IMR-90 (cell line): ENCODE data around the gene ZBTB39. TPM values are rescaled to one million over a fixed set of nuclear protein-coding genes. Genes with fewer than 3 reads are reported as not detected.

Experiments used
- ATAC-seq: fragments of 200-7000 bp; cut with Tn5 transposase; 2 replicates; pipeline ENCODE4 v1.9.1; 2020; ENCODE audit warnings: low read depth, mild to moderate bottlenecking, moderate library complexity
- BruUV-seq: library from RNA; stranded (reverse); fragments of 400-500 nt; replicated peaks from 2 replicates; lab custom pipeline; 2021; lab: Mats Ljungman, UMichigan
- CTCF ChIA-PET: fragments of 300-600 bp; formaldehyde crosslinking; extraction: SDS; loops from one replicate; lab custom pipeline; 2021; ENCODE audit warnings: antibody characterized with exemption; lab: Yijun Ruan, JAX
- POLR2A ChIA-PET: fragments of 300-600 bp; sonication (Branson Sonifier 250); formaldehyde crosslinking; loops from one replicate; lab custom pipeline; 2022; ENCODE audit warnings: antibody characterized with exemption; ENCODE audit not compliant: unreplicated experiment; lab: Charles Lee
- DNase-seq: peaks from one replicate; pipeline ENCODE4 v3.0.0; 2013
- H2AFZ ChIP-seq: replicated peaks from 2 replicates; pipeline ENCODE3; 2013; ENCODE audit warnings: low read length, mild to moderate bottlenecking; ENCODE audit not compliant: poor library complexity
- H2AK5ac ChIP-seq: 2 replicates; pipeline ENCODE4 v1.6.1; 2013; ENCODE audit warnings: low read depth, low read length, inconsistent platforms
- H2AK9ac ChIP-seq: replicated peaks from 2 replicates; pipeline ENCODE3; 2013; ENCODE audit warnings: mild to moderate bottlenecking, low read depth, low read length, moderate library complexity; ENCODE audit not compliant: poor library complexity
- H2BK120ac ChIP-seq: 2 replicates; pipeline ENCODE4 v1.6.1; 2013; ENCODE audit warnings: low read depth, low read length, inconsistent platforms
- H2BK15ac ChIP-seq: 3 replicates; pipeline ENCODE4 v1.6.1; 2013; ENCODE audit warnings: low read depth, low read length, inconsistent platforms
- H2BK20ac ChIP-seq: 2 replicates; pipeline ENCODE4 v1.6.1; 2013; ENCODE audit warnings: low read depth, mild to moderate bottlenecking, inconsistent platforms, low read length, moderate library complexity
- H2BK5ac ChIP-seq: 2 replicates; pipeline ENCODE4 v1.6.1; 2013; ENCODE audit warnings: mild to moderate bottlenecking, low read depth, low read length, inconsistent platforms; ENCODE audit not compliant: poor library complexity, severe bottlenecking
- H3K14ac ChIP-seq: replicated peaks from 2 replicates; pipeline ENCODE4 v1.6.1; 2013; ENCODE audit warnings: low read depth, low read length, inconsistent platforms
- H3K18ac ChIP-seq: 2 replicates; pipeline ENCODE4 v1.6.1; 2013; ENCODE audit warnings: low read depth, low read length, control low read depth
- H3K23ac ChIP-seq: 2 replicates; pipeline ENCODE4 v1.6.1; 2013; ENCODE audit warnings: low read depth, low read length, inconsistent platforms
- H3K27ac ChIP-seq: 2 replicates; pipeline ENCODE4 v1.5.1; 2013; ENCODE audit warnings: mild to moderate bottlenecking, control low read depth, low read length; ENCODE audit not compliant: insufficient read depth
- H3K27me3 ChIP-seq: 2 replicates; pipeline ENCODE4 v1.6.1; 2013; ENCODE audit warnings: low read length; ENCODE audit not compliant: control insufficient read depth, insufficient read depth
- H3K36me3 ChIP-seq: 2 replicates; pipeline ENCODE4 v1.6.1; 2013; ENCODE audit warnings: low read length, mixed read lengths; ENCODE audit not compliant: control insufficient read depth, insufficient read depth
- H3K4ac ChIP-seq: 2 replicates; pipeline ENCODE4 v1.6.1; 2013; ENCODE audit warnings: low read depth, low read length, inconsistent platforms
- H3K4me1 ChIP-seq: 2 replicates; pipeline ENCODE4 v1.6.1; 2013; ENCODE audit warnings: low read length, mixed read lengths; ENCODE audit not compliant: control insufficient read depth, insufficient read depth
- H3K4me2 ChIP-seq: 2 replicates; pipeline ENCODE4 v1.6.1; 2013; ENCODE audit warnings: low read depth, mild to moderate bottlenecking, control low read depth, low read length, moderate library complexity
- H3K4me3 ChIP-seq: 2 replicates; pipeline ENCODE4 v1.5.1; 2013; ENCODE audit warnings: low read depth, mild to moderate bottlenecking, control low read depth, low read length, moderate library complexity; ENCODE audit not compliant: insufficient read depth
- H3K56ac ChIP-seq: 2 replicates; pipeline ENCODE4 v1.6.1; 2013; ENCODE audit warnings: low read length, inconsistent platforms; ENCODE audit not compliant: insufficient read depth; ENCODE audit errors: extremely low read depth
- H3K79me1 ChIP-seq, 2 experiments: 2 replicates each; pipeline ENCODE4 v1.6.1; 2013; ENCODE audit warnings: low read length in 2 of 2, inconsistent platforms in 1 of 2, low read depth in 1 of 2
- H3K9ac ChIP-seq: 2 replicates; pipeline ENCODE4 v1.6.1; 2013; ENCODE audit warnings: low read depth, low read length, control low read depth
- H3K9me1 ChIP-seq: 2 replicates; pipeline ENCODE4 v1.6.1; 2013; ENCODE audit warnings: low read length, inconsistent platforms; ENCODE audit not compliant: insufficient read depth
- H3K9me3 ChIP-seq: 2 replicates; pipeline ENCODE4 v1.6.1; 2013; ENCODE audit warnings: low read length; ENCODE audit not compliant: control insufficient read depth, insufficient read depth
- H4K20me1 ChIP-seq: 2 replicates; pipeline ENCODE4 v1.6.1; 2013; ENCODE audit warnings: low read length, inconsistent platforms; ENCODE audit not compliant: insufficient read depth
- H4K5ac ChIP-seq: 2 replicates; pipeline ENCODE4 v1.6.1; 2013; ENCODE audit warnings: mild to moderate bottlenecking, low read depth, low read length, control low read depth
- H4K8ac ChIP-seq, 2 experiments: 2 replicates each; pipeline ENCODE4 v1.6.1; 2013; ENCODE audit warnings: low read depth in 2 of 2, low read length in 2 of 2, control low read depth in 1 of 2, inconsistent platforms in 1 of 2
- H4K91ac ChIP-seq: 2 replicates; pipeline ENCODE4 v1.6.1; 2013; ENCODE audit warnings: low read depth, low read length, inconsistent platforms; ENCODE audit not compliant: insufficient read depth
- MAFK ChIP-seq: IDR thresholded peaks from 2 replicates; pipeline ENCODE4 v1.6.1; 2012; ENCODE audit warnings: low read depth, low read length, improper control_type of control experiment
- RFX5 ChIP-seq: IDR thresholded peaks from 2 replicates; pipeline ENCODE4 v1.8.0; 2012; ENCODE audit warnings: low read depth, mild to moderate bottlenecking, low read length, moderate library complexity
- SMC3 ChIP-seq: fragments of 150-350 bp; IDR thresholded peaks from 2 replicates; pipeline ENCODE4 v1.6.1; 2016; ENCODE audit warnings: low read depth, mild to moderate bottlenecking, antibody characterized with exemption, low read length, moderate library complexity
- WGBS, 2 experiments: methylation state at CpG; one replicate each; pipeline versions ENCODE4 v1.1.5 to v1.1.7; 2013; ENCODE audit warnings: missing lambda C conversion rate in 2 of 2; ENCODE audit not compliant: insufficient read length in 1 of 2; ENCODE audit errors: extremely low coverage in 2 of 2; 5-methylcytosine and 5-hydroxymethylcytosine counted together
- dilution Hi-C: fragments of 300-500 bp; cut with HindIII; formaldehyde crosslinking; loops from one replicate; pipeline ENCODE4 v1.14.3; 2018; ENCODE audit warnings: low sequenced_read_pairs; ENCODE audit not compliant: unreplicated experiment
- in situ Hi-C: fragments of 300-500 bp; cut with MboI; formaldehyde crosslinking; loops from 3 replicates; pipeline ENCODE4 v1.14.3; 2019; ENCODE audit warnings: low sequenced_read_pairs, inconsistent platforms, mixed read lengths
- intact Hi-C: fragments of 100-400 bp; cut with micrococcal nuclease; formaldehyde crosslinking; loops from 2 replicates; pipeline ENCODE4 v1.10.0; 2022
- polyA plus RNA-seq, 3 experiments: library from polyadenylated mRNA; depleted of rRNA; stranded (reverse); fragments of >200 nt; gene quantifications; 2 replicates each; pipeline ENCODE4 v1.2.3, GENCODE V29; 2012; ENCODE audit warnings: low replicate concordance in 1 of 3
- total RNA-seq: library from RNA; depleted of rRNA; stranded (reverse); fragments of >200 nt; gene quantifications from 2 replicates; pipeline ENCODE4 v1.2.3, GENCODE V29; 2012

The ZBTB39 gene
- total and polyA plus RNA-seq, 2 of the 4 experiments (the other 2 are of a cell fraction), result 4.0 to 5.2 TPM

GRCh38 chr12:57027805-57028153, 21.4 kb upstream of the ZBTB39 start:
- no peak overlapping the region for H3K4me2 ChIP-seq
- no peak overlapping the region for H4K8ac ChIP-seq
- H3K36me3 ChIP-seq, result no peaks in the 10 kb centered on the region
- BruUV-seq, result no TSS peak
- no peak overlapping the region for H2AK9ac ChIP-seq
- no peak overlapping the region for H3K23ac ChIP-seq
- H2AFZ ChIP-seq, result no peak overlapping the region
- no peak overlapping the region for H4K91ac ChIP-seq
- no peak overlapping the region for H3K4me3 ChIP-seq
- H3K27me3 ChIP-seq, result peaks cover 61% of the 10 kb centered on the region
- in situ Hi-C loops (no loop called here), dilution Hi-C loops (no loop called here), intact Hi-C loops (no loop called here)
- ChIA-PET CTCF (no interaction called here), POLR2A (no interaction called here)
- no peaks in the 10 kb centered on the region for H4K20me1 ChIP-seq
- H3K4ac ChIP-seq, result no peak overlapping the region
- H3K18ac ChIP-seq, result no peak overlapping the region
- no peak overlapping the region for H4K5ac ChIP-seq
- H3K4me1 ChIP-seq, result no peaks in the 10 kb centered on the region
- no peaks in the 10 kb centered on the region for H3K79me1 ChIP-seq
- no peaks in the 10 kb centered on the region for H3K9me1 ChIP-seq
- no peaks in the 10 kb centered on the region for H3K9me3 ChIP-seq
- WGBS, 2 experiments, result 14% methylated on average over 1 of the region's 5 CpGs; no CpG with 5 or more reads in 1 of the 2 experiments
- no peak overlapping the region for H2BK15ac ChIP-seq
- no peak for TF ChIP-seq RFX5
- TF ChIP-seq MAFK, result no peak
- no peak for TF ChIP-seq SMC3
- H2AK5ac ChIP-seq, result no peak overlapping the region
- no peak overlapping the region for H2BK20ac ChIP-seq
- ATAC-seq (no peak), DNase-seq (no peak)
- no peak overlapping the region for H2BK5ac ChIP-seq
- no peak overlapping the region for H3K27ac ChIP-seq
- no peak overlapping the region for H3K9ac ChIP-seq
- H3K56ac ChIP-seq, result no peak overlapping the region
- no peak overlapping the region for H2BK120ac ChIP-seq
- no peak overlapping the region for H3K14ac ChIP-seq
